ENCODE measurements around the gene AQP1.

GRCh38 chr7:30862995-30863705 lies 48.5 kb upstream of the AQP1 start:
- TF ChIP-seq ZFP30 (CRISPR knock-in tag; IDR thresholded peaks at IDR 0.05) (no peak), ESRRG (CRISPR knock-in tag; IDR thresholded peaks at IDR 0.05) (no peak), CREB5 (CRISPR knock-in tag; IDR thresholded peaks at IDR 0.05; ENCODE audit: low read depth) (no peak), ZFP3 (CRISPR knock-in tag; IDR thresholded peaks at IDR 0.05) (no peak), RARB (CRISPR knock-in tag; IDR thresholded peaks at IDR 0.05) (no peak), ZNF8 (CRISPR knock-in tag; IDR thresholded peaks at IDR 0.05) (no peak), PATZ1 (CRISPR knock-in tag; IDR thresholded peaks at IDR 0.05; ENCODE audit: borderline replicate concordance) (no peak), CSDC2 (CRISPR knock-in tag; IDR thresholded peaks at IDR 0.05) (no peak), TOX (CRISPR knock-in tag; IDR thresholded peaks at IDR 0.05; ENCODE audit: borderline replicate concordance) (no peak), GLIS3 (CRISPR knock-in tag; IDR thresholded peaks at IDR 0.05) (no peak), OSR1 (CRISPR knock-in tag; IDR thresholded peaks at IDR 0.05) (no peak)
